Activated T-helper 9 cell treated with anti-CD3 and anti-CD28 coated beads, Interleukin-2, amount 50 U/mL, for 16 hours (primary cell): ENCODE measurements around the gene MXRA7.
"Not testable (repeated sequence)": the region's sequence is repeated elsewhere in the genome, so short reads cannot be mapped to it uniquely, and the experiment has no call there.

Experiments
- DNase-seq: peaks from one replicate; pipeline ENCODE4 v3.0.0-alpha.2; 2020; ENCODE audit warnings: low read depth

The MXRA7 gene, protein sequence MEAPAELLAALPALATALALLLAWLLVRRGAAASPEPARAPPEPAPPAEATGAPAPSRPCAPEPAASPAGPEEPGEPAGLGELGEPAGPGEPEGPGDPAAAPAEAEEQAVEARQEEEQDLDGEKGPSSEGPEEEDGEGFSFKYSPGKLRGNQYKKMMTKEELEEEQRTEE

DNA sequence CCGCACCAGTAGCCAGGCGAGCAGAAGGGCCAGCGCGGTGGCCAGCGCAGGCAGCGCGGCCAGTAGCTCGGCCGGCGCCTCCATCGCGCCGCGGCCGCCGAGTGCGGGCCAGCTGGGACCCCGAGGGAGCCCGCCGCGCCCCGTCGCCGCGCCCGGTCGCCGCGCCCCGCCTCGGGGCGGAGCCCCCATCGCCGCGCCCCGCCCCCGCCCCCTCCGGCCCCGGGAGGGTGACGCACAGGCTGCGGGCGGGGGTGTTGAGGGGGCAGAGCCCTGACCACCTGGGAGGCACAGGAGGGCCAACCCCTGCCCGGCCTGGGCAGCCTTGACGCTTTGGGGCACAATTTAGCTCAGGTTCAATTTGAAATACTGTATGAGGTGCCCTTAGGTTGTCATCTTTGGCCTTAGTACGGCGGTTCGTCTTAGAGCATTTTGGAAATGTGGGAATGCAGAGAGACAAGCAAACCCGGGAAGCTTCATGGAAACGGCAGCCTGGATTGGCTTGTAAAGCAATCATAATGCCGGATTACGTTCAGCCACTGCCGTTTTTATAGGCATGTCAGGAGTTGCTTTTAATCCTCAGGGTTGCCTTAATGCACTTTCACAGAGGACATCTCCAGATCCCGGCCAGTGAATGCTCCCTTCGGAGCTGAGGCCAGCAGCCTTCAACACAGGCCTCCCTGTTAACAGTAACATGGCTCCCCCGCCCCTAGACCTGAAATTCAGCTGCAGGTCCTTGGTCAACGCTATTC lies at the start of gene MXRA7:
Gene MXRA7, minus strand, starts transcription at position 103 of the 749 bp plus-strand sequence. Its CDS starts 19 bp downstream, at position 84.
- peak; percentile 57 for DNase-seq

DNA sequence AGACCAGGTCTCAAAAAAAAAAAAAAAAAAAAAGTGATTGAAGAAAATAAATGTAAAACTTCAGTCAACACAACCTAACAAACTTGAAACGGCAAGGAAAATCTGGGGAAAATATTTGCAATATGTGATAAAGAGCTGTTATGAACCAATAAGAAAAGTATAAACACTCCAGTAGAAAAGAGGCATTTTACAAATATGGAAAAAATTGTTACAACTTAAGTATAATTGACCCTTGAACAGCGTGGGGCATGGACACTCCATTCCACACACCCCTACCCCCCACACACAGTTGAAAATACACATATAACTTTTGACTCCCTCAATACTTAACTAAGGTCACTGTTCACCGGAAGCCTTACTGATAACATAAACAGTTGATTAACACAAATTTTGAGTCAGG lies 47.8 kb upstream of the MXRA7 start:
- no peak for DNase-seq

DNA sequence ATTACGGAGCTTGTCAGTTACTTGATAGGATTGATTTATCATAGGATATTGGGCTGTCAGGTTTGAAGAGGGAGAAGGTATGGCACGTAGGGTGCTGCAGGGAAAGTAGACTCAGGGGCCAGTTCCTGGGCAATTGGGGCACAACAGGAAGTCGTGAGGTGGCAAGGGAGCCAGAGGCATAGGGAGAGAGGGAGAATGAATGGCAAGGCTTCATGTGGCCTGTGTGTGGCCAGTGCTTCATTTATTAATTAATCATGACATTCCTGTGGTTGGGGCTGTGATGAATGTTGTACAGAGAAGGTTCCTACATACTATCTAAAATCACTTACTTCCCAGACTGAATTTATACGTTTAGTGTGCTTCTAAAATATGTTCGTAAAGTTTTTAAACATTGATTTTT lies 46.5 kb upstream of the MXRA7 start:
- DNase-seq, result no peak

DNA sequence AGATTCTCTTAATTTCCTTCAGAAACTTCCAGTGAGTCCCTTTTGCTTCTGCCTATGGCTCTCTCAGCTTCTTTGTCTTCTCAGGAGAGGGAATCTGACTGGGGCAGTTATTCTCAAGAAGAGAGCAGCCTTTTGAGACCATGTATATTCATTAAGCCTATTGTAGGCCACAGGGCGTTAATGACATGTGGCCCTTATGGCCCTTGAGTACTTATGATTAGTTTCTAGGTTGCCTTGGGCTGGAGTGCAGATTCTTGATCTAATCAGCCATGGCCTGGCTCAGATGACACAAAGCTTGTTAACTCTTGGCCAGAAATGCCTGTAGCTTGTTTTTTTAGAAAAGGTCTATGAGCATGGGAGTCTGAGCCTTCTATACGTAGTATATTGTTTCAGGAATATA lies 44.5 kb upstream of the MXRA7 start:
- no peak for DNase-seq

DNA sequence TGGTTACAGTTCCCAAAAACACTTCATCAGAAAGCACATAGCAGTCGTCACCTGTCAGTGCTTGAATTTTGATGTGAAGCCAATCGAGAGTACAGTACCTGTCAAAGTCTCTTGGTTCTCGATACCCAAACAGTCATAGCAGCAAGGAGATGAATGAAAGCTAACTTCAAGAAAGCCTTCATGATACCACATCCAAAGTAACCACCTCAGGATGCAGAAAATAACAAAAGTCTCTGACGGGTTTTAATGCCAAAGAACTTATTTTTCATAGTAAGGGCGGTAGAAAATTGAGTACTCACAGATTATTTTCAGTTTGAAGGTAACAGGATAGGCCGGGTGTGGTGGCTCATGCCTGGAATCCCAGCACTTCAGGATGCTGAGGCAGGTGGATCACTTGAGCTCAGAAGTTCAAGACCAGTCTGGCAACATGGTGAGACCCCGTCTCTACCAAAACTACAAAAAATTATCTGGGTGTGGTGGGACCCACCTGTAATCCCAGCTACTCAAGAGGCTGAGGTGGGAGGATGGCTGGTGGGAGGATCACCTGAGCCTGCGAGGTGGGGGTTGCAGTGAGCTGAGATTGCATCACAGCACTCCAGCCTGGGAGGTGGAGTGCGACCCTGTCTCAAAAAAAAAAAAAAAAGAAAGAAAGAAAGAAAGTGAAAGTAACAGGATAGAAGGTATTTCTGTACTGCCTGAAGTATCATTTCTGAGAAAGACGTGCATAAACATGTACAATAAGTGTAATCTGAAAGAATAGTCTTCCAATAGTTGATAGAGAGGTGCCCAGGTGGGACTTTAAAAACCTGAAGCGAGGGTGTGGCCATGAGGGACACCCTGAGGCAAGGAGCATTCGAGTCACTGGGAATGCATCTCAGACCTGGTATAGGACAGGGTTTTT lies 42.5 kb upstream of the MXRA7 start:
- DNase-seq, result no peak

DNA sequence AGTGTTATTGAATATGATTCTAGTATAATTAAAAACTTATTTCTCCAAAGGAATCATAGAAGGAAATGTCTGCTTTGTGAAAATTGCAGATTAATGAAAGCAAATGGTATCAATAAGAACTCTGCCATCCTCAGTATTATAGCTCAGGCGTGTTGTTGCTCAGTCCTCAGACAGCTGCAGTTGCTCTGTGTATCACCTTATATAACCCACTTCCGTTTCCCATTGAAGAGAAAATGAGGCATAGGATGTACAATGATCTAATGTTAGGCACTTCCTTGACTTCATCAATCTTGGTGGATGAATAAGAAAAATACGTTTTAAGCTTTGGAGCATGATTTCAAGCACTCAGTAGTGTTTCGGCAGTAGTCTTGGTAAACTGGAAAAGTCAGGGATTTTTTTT lies 41.2 kb upstream of the MXRA7 start:
- DNase-seq, result no peak

DNA sequence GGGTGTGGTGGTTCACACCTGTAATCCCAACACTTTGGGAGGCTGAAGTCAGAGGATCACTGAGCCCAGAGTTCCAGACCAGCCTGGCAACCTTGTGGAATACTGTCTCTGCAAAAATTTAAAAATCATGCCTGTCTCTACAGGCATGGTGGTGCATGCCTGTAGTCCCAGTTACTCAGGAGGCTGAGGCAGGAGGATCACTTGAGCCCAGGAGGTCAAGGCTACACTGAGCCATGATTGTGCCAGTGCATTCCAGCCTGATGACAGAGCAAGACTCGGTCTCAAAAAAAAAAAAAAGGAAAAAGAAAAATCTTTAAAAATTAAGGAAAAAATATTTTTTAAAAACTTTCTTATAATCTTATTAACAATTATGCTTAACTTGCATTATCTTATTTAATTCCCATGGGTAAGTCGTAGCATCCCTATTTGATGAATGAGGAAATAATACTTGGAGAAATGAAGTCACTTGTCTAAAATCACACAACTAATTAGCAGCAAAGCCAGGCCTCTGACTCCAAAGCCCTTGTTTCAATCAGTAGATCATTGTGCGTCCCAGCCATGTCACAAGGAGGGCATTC lies 40.7 kb upstream of the MXRA7 start:
- no peak for DNase-seq

DNA sequence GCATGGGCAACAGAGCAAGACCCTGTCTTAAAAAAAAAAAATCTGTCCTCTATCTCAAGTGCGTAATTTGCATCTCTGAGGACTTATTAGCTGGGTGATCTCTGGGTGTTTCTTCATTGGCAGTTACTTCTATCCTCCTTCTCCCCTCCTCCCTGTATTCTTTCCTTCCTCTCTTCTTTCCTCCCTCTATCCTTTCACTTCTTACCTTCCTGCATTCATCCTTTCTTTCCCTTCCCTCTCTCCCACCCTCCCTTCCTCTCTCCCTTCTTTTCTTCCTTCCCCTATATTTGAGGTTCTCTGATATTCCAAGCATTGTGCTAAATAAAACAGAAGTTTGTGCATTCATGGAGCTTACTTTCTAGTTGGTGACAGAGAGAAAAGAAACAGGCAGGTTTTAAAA lies 37.9 kb upstream of the MXRA7 start:
- DNase-seq, result no peak

DNA sequence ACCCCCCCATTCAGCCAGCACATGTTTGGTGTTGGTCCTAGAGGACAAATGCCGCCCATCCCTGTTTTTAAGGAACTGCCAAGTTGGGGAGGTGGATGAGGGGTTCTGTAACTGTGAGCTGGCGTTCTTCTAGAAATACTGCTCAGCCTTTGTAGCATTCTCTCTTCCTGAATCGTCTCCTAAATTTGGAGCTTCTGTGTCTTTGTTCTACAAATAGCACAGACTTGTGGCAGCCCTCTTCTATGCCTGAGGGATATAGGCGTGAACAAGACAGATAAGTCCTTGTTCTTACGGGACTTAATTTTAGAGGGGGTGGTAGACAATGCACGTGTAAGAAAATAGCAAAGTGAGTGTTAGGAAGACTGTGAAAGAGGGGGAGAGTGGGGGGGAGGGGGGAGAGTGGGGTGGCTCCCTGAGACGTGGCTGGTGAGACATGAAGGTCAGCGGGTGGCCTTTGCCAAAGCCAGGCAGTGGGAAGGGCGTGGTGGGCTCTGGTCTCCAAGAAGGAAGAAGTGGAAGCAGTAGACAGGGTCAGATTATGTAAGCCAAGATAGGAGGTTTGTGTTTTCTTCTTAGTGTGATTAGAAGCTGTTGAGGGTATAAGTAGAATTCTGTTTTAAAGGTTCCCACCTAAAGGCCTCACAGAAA lies 37.1 kb upstream of the MXRA7 start:
- DNase-seq, result no peak

DNA sequence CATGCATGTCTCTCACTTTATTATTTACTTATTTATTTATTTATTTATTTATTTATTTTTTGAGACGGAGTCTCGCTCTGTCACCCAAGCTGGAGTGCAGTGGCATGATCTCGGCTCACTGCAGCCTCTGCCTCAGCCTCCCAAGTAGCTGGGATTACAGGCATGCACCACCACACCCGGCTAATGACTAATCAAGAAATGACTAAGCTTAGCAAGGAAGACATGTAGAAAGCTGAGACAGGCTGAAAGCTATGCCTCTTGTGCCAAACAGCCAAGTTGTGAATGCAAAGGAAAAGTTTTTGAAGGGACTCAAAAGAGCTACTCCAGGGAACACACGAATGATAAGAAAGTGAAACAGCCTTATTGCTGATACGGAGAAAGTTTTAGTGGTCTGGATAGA lies 35.0 kb upstream of the MXRA7 start:
- DNase-seq, result not testable (repeated sequence)

DNA sequence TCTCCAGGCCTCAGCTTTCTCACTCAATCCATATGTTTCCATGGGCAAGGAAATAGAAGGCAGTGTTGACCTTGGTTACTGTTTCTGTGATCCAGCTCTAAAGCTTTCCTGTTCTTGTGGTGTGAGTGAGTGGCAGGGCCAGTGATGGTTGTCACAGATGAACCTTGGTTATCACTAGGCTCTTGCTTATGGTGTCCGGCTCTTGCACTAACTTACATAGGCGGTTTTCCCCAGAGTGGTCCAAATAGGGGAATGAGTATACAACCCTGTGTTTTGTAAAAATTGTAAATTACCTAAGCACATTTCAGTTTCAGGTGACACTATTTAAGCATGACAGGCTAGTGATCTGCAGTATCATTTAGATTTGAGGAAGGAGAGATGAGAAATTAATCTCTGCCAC lies 34.0 kb upstream of the MXRA7 start:
- DNase-seq, result no peak

DNA sequence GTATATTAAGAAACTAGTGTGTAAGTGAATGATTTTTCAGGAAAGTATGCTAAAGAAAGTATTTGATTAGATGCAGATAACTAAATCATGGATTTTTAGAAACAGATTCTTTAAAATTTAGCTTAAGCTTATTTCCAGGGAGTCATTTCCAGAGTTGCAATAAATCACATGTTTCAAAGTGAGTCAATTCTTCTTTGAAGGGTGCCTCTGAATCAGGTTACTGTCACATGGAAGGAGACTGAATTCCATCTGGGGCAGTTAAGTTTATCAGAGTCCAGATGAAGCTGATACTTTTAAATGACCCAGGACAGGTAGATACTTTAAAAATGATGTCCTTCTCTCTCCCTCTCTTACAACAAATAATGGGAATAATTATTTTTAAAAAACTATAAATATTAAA lies 32.2 kb upstream of the MXRA7 start:
- DNase-seq, result no peak

DNA sequence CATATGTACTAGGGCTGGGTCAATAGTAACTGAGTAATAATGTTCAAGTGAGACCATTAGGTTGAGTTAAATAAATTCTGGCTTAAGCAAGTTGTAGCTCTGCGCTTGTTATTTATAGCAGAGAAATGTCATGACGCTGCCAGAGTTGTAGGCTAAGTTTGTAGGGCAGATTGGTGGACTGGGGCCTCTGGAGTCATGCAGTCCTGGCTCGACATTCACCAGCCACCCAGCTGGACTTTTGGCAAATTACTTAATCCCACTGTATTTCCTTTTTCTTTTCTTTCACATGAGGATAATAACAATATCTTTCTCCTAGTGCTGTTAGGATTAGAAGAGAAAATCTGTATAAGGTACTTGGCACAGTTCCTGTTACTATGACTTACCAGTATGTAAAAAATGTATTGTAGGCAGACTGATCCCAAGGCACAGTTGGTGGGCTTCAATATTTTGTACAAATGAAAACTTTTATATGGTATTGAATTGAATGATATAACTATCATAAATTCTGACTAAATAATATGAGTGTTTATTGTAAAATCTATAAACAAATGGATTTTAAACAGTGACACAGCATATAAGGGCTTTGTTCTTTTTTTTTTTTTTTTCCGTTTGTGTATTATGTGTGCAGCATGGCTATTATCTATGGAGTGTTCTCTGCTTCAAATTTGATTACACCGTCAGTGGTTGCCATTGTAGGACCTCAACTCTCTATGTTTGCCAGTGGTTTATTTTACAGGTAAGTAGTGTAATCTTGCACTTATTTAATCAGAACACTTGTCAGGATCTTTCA lies 29.8 kb upstream of the MXRA7 start:
- DNase-seq, result no peak

DNA sequence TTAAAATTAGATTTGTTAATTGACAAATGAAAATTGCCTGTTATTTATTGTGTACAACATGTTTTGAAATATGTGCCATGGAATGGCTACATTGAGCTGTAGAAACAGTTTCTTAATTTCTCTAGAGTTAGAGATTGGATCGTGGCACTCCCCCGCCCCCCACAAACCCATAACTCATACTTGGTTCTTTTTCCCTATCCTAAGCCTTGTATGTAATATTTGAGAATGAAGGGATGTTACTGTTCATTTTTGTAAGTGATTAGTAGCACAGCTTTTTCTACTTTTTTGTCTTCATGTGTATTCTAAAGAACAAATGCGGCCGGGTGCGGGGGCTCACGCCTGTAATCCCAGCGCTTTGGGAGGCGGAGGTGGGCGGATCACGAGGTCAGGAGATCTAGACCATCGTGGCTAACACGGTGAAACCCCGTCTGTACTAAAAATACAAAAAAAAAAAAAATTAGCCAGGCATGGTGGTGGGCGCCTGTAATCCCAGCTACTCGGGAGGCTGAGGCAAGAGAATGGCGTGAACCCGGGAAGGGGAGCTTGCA lies 28.9 kb upstream of the MXRA7 start:
- DNase-seq, result not testable (repeated sequence)

DNA sequence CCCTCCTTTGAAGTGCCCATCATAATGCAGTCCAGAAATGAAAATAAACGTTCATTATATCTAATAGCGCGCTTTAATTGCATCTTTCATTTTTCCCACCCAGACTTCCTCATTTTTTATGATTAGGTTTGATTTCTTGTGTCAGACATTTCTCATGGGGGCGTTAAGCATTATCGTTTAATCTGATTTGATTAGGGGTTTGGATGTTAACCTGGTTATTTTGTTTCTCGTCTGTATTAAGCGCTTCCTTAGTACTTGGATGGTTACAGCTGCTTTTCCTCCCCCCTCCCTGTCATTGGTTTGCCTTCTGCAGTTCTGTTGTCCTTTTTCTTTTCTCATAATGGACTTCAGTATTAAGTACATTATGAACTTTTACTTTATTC lies 27.7 kb upstream of the MXRA7 start:
- DNase-seq, result no peak

DNA sequence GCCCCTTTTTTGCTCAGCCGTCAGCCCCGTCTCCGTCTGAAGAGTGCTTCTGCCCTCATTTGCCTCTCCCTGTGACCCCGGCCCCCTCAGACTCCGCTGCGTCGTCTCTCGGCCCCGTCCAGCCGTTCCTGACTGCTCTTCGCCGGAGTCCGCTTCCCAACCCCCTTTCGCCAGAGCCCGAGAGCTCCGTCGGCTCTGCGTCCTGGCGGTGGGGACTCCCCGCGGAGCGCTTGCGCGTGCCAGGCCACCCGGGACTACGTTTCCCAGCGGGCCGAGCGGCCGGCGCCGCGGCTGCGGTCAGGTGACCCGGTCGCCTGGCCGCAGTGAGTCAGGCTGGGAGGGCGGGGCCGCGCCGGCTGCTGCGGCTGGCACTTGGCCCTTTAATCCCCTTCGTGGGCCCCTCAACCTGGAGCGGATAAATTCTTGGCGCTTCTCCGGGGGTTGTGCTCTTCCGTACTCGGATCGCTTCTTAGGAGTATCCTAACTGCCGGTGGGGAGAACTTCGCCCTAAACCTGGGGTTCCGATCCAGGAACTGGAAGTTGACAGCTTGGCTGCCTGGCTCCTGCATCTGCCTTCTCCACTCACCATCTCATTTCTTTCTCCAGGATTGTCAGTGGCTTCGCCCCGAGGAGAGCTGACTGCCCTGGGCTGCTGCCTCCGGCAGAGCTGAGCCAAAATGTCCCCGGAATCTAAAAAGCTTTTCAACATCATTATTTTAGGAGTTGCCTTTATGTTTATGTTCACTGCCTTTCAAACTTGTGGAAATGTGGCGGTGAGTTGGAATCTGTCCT lies 27.1 kb upstream of the MXRA7 start, which contains the start of gene MFSD11:
Gene MFSD11, plus strand, starts transcription at position 444 of the 792 bp plus-strand sequence. Its CDS starts 234 bp downstream, at position 678.
- peak; percentile 88 for DNase-seq

DNA sequence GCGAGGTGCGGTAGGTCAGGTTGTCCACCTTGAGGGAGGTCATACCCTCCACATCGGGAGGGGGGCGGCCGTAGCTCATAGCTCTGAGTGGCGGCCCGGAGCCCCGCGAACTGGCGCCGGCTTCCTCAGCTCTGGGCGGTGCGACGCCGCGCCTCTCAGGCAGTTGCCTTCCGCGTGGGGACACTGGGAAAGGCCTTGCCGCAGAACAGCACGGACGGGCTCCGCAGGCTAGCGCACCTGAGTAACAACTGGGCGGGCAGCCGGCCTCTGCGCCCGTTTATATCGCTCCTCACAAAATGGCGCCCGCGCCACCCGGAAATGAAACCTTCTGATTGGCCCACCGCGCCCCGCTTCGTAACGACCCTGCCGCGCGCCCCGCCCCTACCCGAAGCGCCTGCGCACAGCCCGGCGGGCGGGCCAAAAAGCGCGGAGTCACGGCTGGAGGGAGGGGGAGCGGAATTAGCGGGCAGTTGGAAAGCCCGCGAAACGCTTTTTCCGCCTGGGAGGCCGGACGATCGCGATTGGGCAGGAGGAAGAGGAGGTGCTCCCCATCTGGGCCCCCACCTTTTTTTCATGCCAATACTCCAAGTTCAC lies 26.4 kb upstream of the MXRA7 start, which contains the start of gene SRSF2:
Gene SRSF2, minus strand, starts transcription at position 250 of the 594 bp plus-strand sequence. Its CDS starts 171 bp downstream, at position 79.
- peak; percentile 99 for DNase-seq

DNA sequence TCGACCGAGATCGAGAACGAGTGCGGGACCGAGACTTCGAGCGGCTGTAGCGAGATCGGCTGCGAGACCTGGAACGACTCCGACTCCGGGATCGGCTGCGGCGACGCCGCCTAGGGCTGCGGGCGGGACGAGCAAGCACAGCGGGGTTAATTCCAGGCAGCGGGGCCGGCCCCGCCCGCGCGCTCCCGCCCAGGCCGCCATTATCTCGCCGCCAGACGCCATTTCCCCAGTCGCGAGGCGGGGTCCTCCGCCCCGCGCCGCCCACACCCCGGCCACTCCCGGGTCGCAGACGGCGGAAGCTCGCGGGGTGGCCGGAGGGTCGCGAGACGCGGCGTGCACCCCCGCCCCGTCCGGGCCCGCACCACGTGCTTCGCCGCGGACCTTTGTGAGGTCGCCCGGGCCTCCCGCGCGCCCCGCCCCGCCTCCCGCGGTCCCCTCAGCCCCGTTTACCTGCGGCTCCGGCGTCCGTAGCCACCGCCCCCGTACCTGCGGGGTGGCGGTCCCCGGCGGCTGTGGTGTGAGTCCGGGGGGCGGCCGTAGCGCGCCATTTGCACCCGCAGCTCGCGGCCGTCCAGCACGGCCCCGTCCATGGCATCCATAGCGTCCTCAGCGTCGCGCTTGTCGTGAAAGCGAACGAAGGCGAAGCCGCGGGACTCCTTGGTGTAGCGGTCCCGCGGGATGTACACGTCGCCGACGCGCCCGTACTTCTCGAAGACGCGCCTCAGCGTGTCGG lies 25.8 kb upstream of the MXRA7 start:
- DNase-seq, result peak; percentile 58
